Astrocyte of the spinal cord (primary cell): Measurements from ENCODE around the gene LRRC31.
A peak's percentile ranks its signal among the peaks of the same experiment; 100 is the strongest.

ENCODE experiments used
- DNase-seq: peaks from one replicate; pipeline ENCODE4 v3.0.0; 2011; ENCODE audit warnings: low read depth, low spot score
- H3K4me3 ChIP-seq: 2 replicates; pipeline ENCODE4 v1.5.1; 2011; ENCODE audit warnings: low read depth, mild to moderate bottlenecking, low read length, moderate library complexity
- CTCF ChIP-seq: IDR thresholded peaks from 2 replicates; pipeline ENCODE4 v1.5.1; 2012; ENCODE audit warnings: low read depth, mild to moderate bottlenecking, low read length, inconsistent platforms
- in situ Hi-C: cut with HindIII; loops from 2 replicates; pipeline ENCODE4 v1.10.0; 2017; ENCODE audit warnings: low sequenced_read_pairs

Gene LRRC31

GRCh38 chr3:169865176-169865767 lies 4.5 kb downstream of the LRRC31 start:
- no peak overlapping the region for H3K4me3 ChIP-seq
- TF ChIP-seq CTCF = no peak
- no peak for DNase-seq
- in situ Hi-C loops = no loop called here

GRCh38 chr3:169864270-169864669 lies 5.5 kb downstream of the LRRC31 start:
- no peak overlapping the region for H3K4me3 ChIP-seq
- TF ChIP-seq CTCF = no peak
- no peak for DNase-seq
- in situ Hi-C loops = no loop called here

GRCh38 chr3:169863458-169863899 lies 6.3 kb downstream of the LRRC31 start:
- no peak overlapping the region for H3K4me3 ChIP-seq
- DNase-seq = peak; percentile 68
- peak; percentile 89 for TF ChIP-seq CTCF
- in situ Hi-C loops = no loop called here

- TF ChIP-seq CTCF = no peak
- no peak for DNase-seq
- H3K4me3 ChIP-seq = no peak overlapping the region
- in situ Hi-C loops = no loop called here
These were observed 7.9 kb downstream of the LRRC31 start for GRCh38 chr3:169861871-169862270.

GRCh38 chr3:169857811-169858210 lies 11.9 kb downstream of the LRRC31 start:
- no peak for DNase-seq
- in situ Hi-C loops = no loop called here
- no peak for TF ChIP-seq CTCF
- no peak overlapping the region for H3K4me3 ChIP-seq

- in situ Hi-C loops = no loop called here
- no peak overlapping the region for H3K4me3 ChIP-seq
- DNase-seq = no peak
- no peak for TF ChIP-seq CTCF
These were observed 14.2 kb downstream of the LRRC31 start for GRCh38 chr3:169855514-169855913.
